Measurements from ENCODE around the gene SYCP3. TPM values are rescaled to one million over a fixed set of nuclear protein-coding genes. Genes with fewer than 3 reads are reported as not detected.
"Not testable (repeated sequence)": the region's sequence is repeated elsewhere in the genome, so short reads cannot be mapped to it uniquely, and the experiment has no call there.

SYCP3 gene
- total and polyA plus RNA-seq, 5 donors from 2014 or later: 0.03 to 0.27 (median 0.23) TPM; not detected in 2

- no peak overlapping the region for H3K4me3 ChIP-seq (ENCODE audit: low read depth, low read length)
- no peaks in the 10 kb centered on the region for H3K9me3 ChIP-seq (ENCODE audit: control insufficient read depth in 2 of 2, low read length in 2 of 2)
- ATAC-seq (ENCODE audit: low read depth in 2 of 2) (no peak), DNase-seq (no peak)
- Mint-ChIP-seq H3K9me3 (peaks cover 0 to 2% (median 0%) of the 10 kb centered on the region in 7 donors), H3K27me3 (peaks cover 17% of the 10 kb centered on the region), H3K4me1 (peaks cover 0 to 13% (median 6%) of the 10 kb centered on the region in 4 donors), H3K4me3 (peak overlapping the region in 1 of 4 donors; percentile 15), H3K27ac (no peak overlapping the region), H3K36me3 (no peaks in the 10 kb centered on the region)
- H3K4me1 ChIP-seq (ENCODE audit: control insufficient read depth, insufficient read depth, low read length, poor library complexity, severe bottlenecking): no peaks in the 10 kb centered on the region
- H3K36me3 ChIP-seq (ENCODE audit: control insufficient read depth, insufficient read depth, low read length): no peaks in the 10 kb centered on the region
- no peak overlapping the region for H3K27ac ChIP-seq (ENCODE audit: insufficient read depth, low read length, poor library complexity, severe bottlenecking)
- no peaks in the 10 kb centered on the region for H3K27me3 ChIP-seq (ENCODE audit: control insufficient read depth, insufficient read depth, low read length)
These were observed 47.7 kb downstream of the SYCP3 start for GRCh38 chr12:101691503-101692096.

- H3K27ac ChIP-seq (ENCODE audit: insufficient read depth, low read length, poor library complexity, severe bottlenecking): no peak overlapping the region
- Mint-ChIP-seq H3K36me3 (no peaks in the 10 kb centered on the region), H3K27ac (no peak overlapping the region), H3K27me3 (peaks cover 14% of the 10 kb centered on the region), H3K4me1 (peaks cover 0 to 6% (median 2%) of the 10 kb centered on the region in 4 donors), H3K9me3 (peaks cover 0 to 2% (median 0%) of the 10 kb centered on the region in 7 donors), H3K4me3 (no peak overlapping the region)
- peaks cover 3% of the 10 kb centered on the region for H3K27me3 ChIP-seq (ENCODE audit: control insufficient read depth, insufficient read depth, low read length)
- DNase-seq (no peak), ATAC-seq (ENCODE audit: low read depth in 2 of 2) (no peak)
- no peak overlapping the region for H3K4me3 ChIP-seq (ENCODE audit: low read depth, low read length)
- H3K4me1 ChIP-seq (ENCODE audit: control insufficient read depth, insufficient read depth, low read length, poor library complexity, severe bottlenecking): no peaks in the 10 kb centered on the region
- no peaks in the 10 kb centered on the region for H3K9me3 ChIP-seq (ENCODE audit: control insufficient read depth in 2 of 2, low read length in 2 of 2)
- no peaks in the 10 kb centered on the region for H3K36me3 ChIP-seq (ENCODE audit: control insufficient read depth, insufficient read depth, low read length)
These were observed 48.6 kb downstream of the SYCP3 start for GRCh38 chr12:101690544-101691098.

GRCh38 chr12:101686176-101686575 lies 53.1 kb downstream of the SYCP3 start:
- Histone ChIP-seq H3K4me3 (ENCODE audit: low read depth, low read length) (no peak overlapping the region), H3K27ac (ENCODE audit: insufficient read depth, low read length, poor library complexity, severe bottlenecking) (no peak overlapping the region), H3K9me3 (ENCODE audit: control insufficient read depth in 2 of 2, low read length in 2 of 2) (no peaks in the 10 kb centered on the region), H3K27me3 (ENCODE audit: control insufficient read depth, insufficient read depth, low read length) (peaks cover 14% of the 10 kb centered on the region), H3K4me1 (ENCODE audit: control insufficient read depth, insufficient read depth, low read length, poor library complexity, severe bottlenecking) (no peaks in the 10 kb centered on the region), H3K36me3 (ENCODE audit: control insufficient read depth, insufficient read depth, low read length) (no peaks in the 10 kb centered on the region)
- H3K27ac Mint-ChIP-seq: no peak overlapping the region
- no peak for ATAC-seq (ENCODE audit: low read depth in 2 of 2)
- no peak overlapping the region for H3K4me3 Mint-ChIP-seq
- peaks cover 13% of the 10 kb centered on the region for H3K27me3 Mint-ChIP-seq
- DNase-seq: no peak
- peaks cover 0 to 5% (median 0%) of the 10 kb centered on the region in 7 donors for H3K9me3 Mint-ChIP-seq
- no peaks in the 10 kb centered on the region for H3K36me3 Mint-ChIP-seq
- peaks cover 0 to 2% (median 0%) of the 10 kb centered on the region in 4 donors for H3K4me1 Mint-ChIP-seq

GRCh38 chr12:101685092-101685491 lies 54.2 kb downstream of the SYCP3 start:
- H3K36me3 Mint-ChIP-seq: no peaks in the 10 kb centered on the region
- Histone ChIP-seq H3K4me3 (ENCODE audit: low read depth, low read length) (no peak overlapping the region), H3K9me3 (ENCODE audit: control insufficient read depth in 2 of 2, low read length in 2 of 2) (no peaks in the 10 kb centered on the region), H3K27ac (ENCODE audit: insufficient read depth, low read length, poor library complexity, severe bottlenecking) (no peak overlapping the region), H3K36me3 (ENCODE audit: control insufficient read depth, insufficient read depth, low read length) (no peaks in the 10 kb centered on the region), H3K27me3 (ENCODE audit: control insufficient read depth, insufficient read depth, low read length) (peaks cover 14% of the 10 kb centered on the region), H3K4me1 (ENCODE audit: control insufficient read depth, insufficient read depth, low read length, poor library complexity, severe bottlenecking) (no peaks in the 10 kb centered on the region)
- H3K27ac Mint-ChIP-seq: no peak overlapping the region
- no peak for DNase-seq
- peaks cover 0 to 2% (median 0%) of the 10 kb centered on the region in 4 donors for H3K4me1 Mint-ChIP-seq
- H3K9me3 Mint-ChIP-seq: peaks cover 0 to 5% (median 0%) of the 10 kb centered on the region in 7 donors
- H3K4me3 Mint-ChIP-seq: no peak overlapping the region
- H3K27me3 Mint-ChIP-seq: peaks cover 18% of the 10 kb centered on the region
- ATAC-seq (ENCODE audit: low read depth in 2 of 2): no peak

GRCh38 chr12:101681627-101682026 lies 57.6 kb downstream of the SYCP3 start:
- not testable (repeated sequence) for H3K9me3 Mint-ChIP-seq; H3K27ac ChIP-seq (ENCODE audit: insufficient read depth, low read length, poor library complexity, severe bottlenecking); H3K36me3 Mint-ChIP-seq; H3K27ac Mint-ChIP-seq; H3K4me3 ChIP-seq (ENCODE audit: low read depth, low read length); DNase-seq; ATAC-seq (ENCODE audit: low read depth in 2 of 2); H3K4me1 ChIP-seq (ENCODE audit: control insufficient read depth, insufficient read depth, low read length, poor library complexity, severe bottlenecking); H3K36me3 ChIP-seq (ENCODE audit: control insufficient read depth, insufficient read depth, low read length); H3K9me3 ChIP-seq (ENCODE audit: control insufficient read depth in 2 of 2, low read length in 2 of 2); H3K4me1 Mint-ChIP-seq; H3K4me3 Mint-ChIP-seq
- H3K27me3 Mint-ChIP-seq: peaks cover 23% of the 10 kb centered on the region
- peaks cover 17% of the 10 kb centered on the region for H3K27me3 ChIP-seq (ENCODE audit: control insufficient read depth, insufficient read depth, low read length)

GRCh38 chr12:101680647-101681046 lies 58.6 kb downstream of the SYCP3 start:
- ATAC-seq (ENCODE audit: low read depth in 2 of 2) (no peak), DNase-seq (no peak)
- no peak overlapping the region for H3K4me3 Mint-ChIP-seq
- no peaks in the 10 kb centered on the region for H3K4me1 Mint-ChIP-seq
- H3K27ac ChIP-seq (ENCODE audit: insufficient read depth, low read length, poor library complexity, severe bottlenecking): no peak overlapping the region
- no peaks in the 10 kb centered on the region for H3K4me1 ChIP-seq (ENCODE audit: control insufficient read depth, insufficient read depth, low read length, poor library complexity, severe bottlenecking)
- H3K27ac Mint-ChIP-seq: no peak overlapping the region
- peaks cover 0 to 5% (median 0%) of the 10 kb centered on the region in 7 donors for H3K9me3 Mint-ChIP-seq
- no peak overlapping the region for H3K4me3 ChIP-seq (ENCODE audit: low read depth, low read length)
- peaks cover 25% of the 10 kb centered on the region for H3K27me3 Mint-ChIP-seq
- peaks cover 15% of the 10 kb centered on the region for H3K27me3 ChIP-seq (ENCODE audit: control insufficient read depth, insufficient read depth, low read length)
- no peaks in the 10 kb centered on the region for H3K9me3 ChIP-seq (ENCODE audit: control insufficient read depth in 2 of 2, low read length in 2 of 2)
- H3K36me3 ChIP-seq (ENCODE audit: control insufficient read depth, insufficient read depth, low read length): no peaks in the 10 kb centered on the region
- H3K36me3 Mint-ChIP-seq: no peaks in the 10 kb centered on the region

GRCh38 chr12:101680240-101680639 lies 59.0 kb downstream of the SYCP3 start:
- peaks cover 0 to 5% (median 0%) of the 10 kb centered on the region in 7 donors for H3K9me3 Mint-ChIP-seq
- no peaks in the 10 kb centered on the region for H3K36me3 Mint-ChIP-seq
- Histone ChIP-seq H3K27ac (ENCODE audit: insufficient read depth, low read length, poor library complexity, severe bottlenecking) (no peak overlapping the region), H3K36me3 (ENCODE audit: control insufficient read depth, insufficient read depth, low read length) (no peaks in the 10 kb centered on the region), H3K9me3 (ENCODE audit: control insufficient read depth in 2 of 2, low read length in 2 of 2) (no peaks in the 10 kb centered on the region), H3K4me1 (ENCODE audit: control insufficient read depth, insufficient read depth, low read length, poor library complexity, severe bottlenecking) (no peaks in the 10 kb centered on the region), H3K4me3 (ENCODE audit: low read depth, low read length) (no peak overlapping the region), H3K27me3 (ENCODE audit: control insufficient read depth, insufficient read depth, low read length) (peaks cover 13% of the 10 kb centered on the region)
- H3K27ac Mint-ChIP-seq: no peak overlapping the region
- H3K4me1 Mint-ChIP-seq: no peaks in the 10 kb centered on the region
- no peak overlapping the region for H3K4me3 Mint-ChIP-seq
- no peak for DNase-seq
- ATAC-seq (ENCODE audit: low read depth in 2 of 2): no peak
- H3K27me3 Mint-ChIP-seq: peaks cover 29% of the 10 kb centered on the region

All from CD4-positive, CD25-positive, alpha-beta regulatory T cell (primary cell).